Measurements from ENCODE around the gene PIGP.
"Not testable (repeated sequence)": the region's sequence is repeated elsewhere in the genome, so short reads cannot be mapped to it uniquely, and the experiment has no call there.

Gene PIGP

GRCh38 chr21:37041706-37042271 lies 31.1 kb downstream of the PIGP start:
- no peak for DNase-seq

- no peak for DNase-seq
These were observed 32.7 kb downstream of the PIGP start for GRCh38 chr21:37040212-37040611.

GRCh38 chr21:37039411-37040075 lies 33.3 kb downstream of the PIGP start:
- no peak for DNase-seq

GRCh38 chr21:37036177-37036576 lies 36.7 kb downstream of the PIGP start:
- DNase-seq = no peak

GRCh38 chr21:37034394-37034793 lies 38.5 kb downstream of the PIGP start:
- DNase-seq = not testable (repeated sequence)

GRCh38 chr21:37032877-37033471 lies 39.9 kb downstream of the PIGP start:
- DNase-seq = no peak

- DNase-seq = no peak
These were observed 40.6 kb downstream of the PIGP start for GRCh38 chr21:37032293-37032692.

GRCh38 chr21:37030864-37031263 lies 42.0 kb downstream of the PIGP start:
- no peak for DNase-seq

GRCh38 chr21:37028570-37028969 lies 44.3 kb downstream of the PIGP start:
- no peak for DNase-seq

- DNase-seq = no peak
These were observed 46.4 kb downstream of the PIGP start for GRCh38 chr21:37026499-37026898.

GRCh38 chr21:37017951-37018679 lies 54.8 kb downstream of the PIGP start:
- DNase-seq = no peak

All from KG1 (cell line).